HG02610 (cell line): ENCODE results near the gene SIPA1L3.

Source experiments
- ATAC-seq: cut with Tn5 transposase; IDR thresholded peaks from one replicate; pipeline ENCODE4 v1.9.1; 2021; ENCODE audit warnings: mild to moderate bottlenecking, moderate library complexity; ENCODE audit not compliant: unreplicated experiment

SIPA1L3 gene

DNA sequence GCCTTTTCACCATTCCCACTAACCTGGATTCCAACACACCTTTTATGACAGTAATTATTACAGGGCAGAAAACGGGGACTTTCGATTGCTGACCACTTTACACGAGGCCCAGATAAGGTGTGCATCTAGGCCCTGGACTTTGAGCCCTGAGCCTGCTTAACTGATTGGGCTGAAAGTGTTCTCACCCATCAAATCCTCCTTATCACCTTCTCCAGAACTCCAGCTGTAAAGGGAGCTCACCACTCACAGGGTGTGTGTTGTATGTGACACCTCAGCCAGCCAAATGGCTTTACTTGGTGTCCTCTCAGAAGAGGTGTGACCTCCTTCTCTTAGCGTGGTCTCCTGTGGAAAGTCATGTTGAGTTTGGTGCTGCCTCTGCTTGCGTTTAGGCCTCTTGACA is 36.5 kb downstream of the SIPA1L3 start:
- ATAC-seq, result no peak

DNA sequence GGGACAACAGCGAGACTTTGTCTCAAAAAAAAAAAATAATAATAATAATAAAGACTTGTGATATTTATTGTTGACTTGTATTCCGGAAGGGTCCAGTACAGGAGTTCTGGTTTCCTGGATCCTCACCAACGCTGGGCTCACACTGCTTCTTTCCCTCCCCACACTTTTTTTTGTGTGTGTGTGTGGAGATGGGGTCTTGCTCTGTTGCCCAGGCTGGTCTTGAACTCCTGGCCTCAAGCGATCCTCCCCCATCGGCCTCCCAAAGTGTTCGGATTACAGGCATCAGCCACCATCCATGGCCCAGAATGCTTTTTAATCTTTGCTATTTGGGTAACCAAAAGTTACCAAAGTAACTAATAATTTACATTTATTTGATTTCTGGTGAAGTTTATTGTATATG is 39.1 kb downstream of the SIPA1L3 start:
- ATAC-seq, result no peak

DNA sequence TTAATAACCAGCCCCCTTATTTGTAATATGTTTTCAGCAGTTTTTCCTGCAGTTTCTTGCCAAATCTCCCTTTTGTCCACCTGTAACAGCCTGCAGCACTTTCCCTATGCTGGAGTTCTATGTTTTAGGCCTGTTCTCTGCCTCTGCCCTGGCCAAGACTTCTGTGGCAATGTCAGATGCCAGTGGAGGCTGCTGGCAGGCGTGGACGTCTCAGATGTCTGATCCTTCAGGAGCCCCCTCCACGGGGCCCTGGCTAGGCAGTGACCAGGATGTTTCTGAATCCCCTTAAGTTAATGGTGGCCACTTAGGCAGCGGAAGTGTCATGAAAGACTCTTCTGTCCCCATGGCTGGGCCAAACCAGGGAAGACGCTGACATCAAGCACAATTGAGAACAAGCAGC is 40.8 kb downstream of the SIPA1L3 start:
- ATAC-seq, result no peak

DNA sequence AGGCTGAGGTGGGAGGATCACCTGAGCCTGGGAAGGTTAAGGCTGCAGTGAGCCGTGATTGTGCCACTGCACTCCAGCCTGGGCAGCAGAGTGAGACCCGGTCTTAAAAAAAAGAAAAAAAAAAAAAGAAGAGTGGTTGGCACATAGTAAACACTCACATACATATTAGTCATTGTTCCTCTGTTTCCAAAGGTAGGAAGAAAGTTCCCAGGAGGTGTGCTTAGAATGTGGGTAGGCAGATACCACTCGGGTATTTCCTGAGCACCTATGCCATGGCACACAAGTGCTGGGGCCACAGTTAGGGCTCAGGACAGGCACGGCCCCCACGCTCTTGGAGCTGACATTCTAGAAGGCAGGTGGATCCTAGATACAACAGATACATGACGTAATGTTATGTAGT is 41.4 kb downstream of the SIPA1L3 start:
- ATAC-seq, result no peak

DNA sequence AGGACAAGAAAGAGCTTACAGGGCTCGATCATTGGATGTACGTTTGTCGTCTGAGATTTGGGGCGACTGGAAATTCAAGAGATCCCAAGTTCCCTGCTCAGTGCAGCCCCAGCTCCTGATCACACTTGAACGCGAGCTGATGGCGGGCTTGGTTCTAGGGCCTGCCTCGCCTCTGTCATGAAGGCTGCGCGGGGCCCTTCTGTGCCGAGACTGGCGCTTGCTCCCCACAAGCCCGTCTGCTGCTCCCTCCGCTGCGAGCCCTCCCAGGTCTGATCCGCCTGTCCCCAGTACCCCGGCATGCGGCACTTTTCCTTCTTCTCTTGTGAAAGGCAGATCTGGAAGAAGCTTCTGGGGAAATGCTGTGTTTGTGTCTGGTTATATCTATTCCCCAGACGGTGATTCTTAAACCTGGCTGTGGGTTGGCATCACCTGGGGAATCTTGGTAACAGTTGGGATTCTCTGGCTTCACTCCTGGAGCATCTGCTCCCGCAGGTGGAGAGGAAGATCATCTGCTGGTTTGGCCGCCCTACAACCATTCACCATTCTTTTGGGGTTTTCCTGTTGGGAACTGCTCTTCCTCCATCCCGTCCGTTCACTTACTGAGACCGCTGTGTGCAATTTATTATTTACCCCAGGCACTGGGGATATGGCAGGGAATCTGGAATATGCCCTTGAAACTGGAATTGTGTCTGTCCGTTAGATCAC is 43.6 kb downstream of the SIPA1L3 start:
- ATAC-seq, result no peak

DNA sequence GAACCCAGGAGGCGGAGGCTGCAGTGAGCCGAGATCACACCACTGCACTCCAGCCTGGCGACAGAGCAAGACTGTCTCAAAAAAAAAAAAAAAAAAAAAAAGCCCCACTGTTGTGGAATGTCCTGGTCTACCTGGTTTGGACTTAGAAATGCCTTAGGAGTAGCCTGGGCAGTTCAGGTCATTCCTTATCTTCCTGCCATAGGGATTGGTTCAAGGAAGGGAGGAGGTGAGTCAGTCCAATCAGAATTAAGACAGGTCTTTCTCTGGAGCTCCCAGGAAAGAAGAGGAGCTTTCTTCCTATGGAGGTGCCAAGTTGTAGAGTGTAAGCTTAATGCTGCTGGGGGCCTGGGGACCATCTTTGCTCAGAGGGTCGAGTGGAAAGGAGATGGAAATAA is 44.8 kb downstream of the SIPA1L3 start:
- no peak for ATAC-seq

DNA sequence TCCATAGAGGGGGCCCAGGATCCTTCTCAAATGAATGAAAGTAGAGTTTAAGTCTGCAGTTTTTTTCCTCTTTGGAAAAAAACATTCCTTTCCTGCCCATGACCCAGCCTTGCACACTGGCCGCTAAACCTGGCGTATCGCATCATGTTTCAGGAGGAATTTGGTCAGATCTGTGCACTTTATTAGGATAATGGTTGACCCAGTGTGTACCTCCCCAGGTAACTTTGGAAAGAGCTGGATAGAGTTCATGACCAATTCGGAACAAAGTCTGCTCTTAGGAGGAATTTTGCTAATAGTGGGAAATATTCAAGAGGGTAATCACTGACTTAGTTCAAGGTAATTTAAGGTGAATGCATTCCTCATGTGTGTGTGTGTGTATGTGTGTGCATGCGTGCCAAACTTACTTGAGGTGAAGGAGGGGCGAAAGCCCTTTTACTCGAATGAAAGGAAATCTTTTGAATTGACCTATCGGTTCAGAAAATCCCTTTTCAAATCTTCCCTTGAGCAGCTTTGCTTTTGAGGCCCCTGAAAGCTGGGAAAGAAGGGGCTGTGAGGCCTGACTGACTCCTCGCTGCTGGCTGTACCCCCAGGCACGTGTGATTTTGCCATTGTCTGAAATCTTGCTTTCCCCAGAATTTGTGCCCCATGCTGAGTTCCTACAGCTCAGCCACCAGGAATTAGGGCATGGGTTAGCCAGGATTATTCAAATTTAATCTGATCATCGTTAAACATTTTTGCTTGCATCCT is 46.3 kb downstream of the SIPA1L3 start:
- ATAC-seq, result no peak

DNA sequence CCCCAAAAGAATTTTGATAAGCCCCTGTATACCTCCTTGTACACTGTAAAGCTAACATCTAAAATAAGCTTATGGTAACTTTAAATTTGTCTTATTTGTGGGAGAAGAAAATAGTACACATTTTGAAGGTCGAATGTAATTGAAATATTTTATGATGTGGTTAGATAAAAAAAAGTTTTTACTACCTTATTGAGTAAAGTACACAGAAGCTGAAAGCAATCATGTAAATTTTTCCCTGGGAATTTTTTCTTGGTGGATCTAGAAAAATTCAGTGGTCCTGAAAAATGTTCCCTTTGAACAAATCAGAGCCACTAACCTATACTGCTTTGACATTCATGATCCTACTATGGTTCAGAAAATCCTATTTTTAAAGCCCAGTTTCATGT is 46.9 kb downstream of the SIPA1L3 start:
- no peak for ATAC-seq

DNA sequence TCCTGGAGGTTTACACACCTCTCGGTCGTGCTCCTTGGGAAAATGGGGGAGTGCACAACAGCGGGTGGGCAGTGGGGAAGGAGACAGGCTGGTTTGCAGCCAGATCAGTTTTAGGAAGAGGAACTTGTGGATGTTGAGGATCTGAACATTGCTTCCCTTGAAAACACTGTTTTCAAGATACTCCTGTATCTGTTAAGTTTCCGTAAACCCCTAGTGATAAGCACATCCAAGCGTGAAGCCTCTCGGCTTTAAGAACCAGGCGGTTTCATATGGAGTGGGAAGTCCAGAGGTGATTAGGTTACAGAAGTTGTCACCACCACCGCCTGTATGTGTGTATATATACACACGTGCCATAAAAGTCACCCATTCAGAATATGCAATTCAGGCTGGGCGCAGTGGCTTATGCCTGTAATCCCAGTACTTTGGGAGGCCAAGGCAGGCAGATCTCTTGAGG is 47.4 kb downstream of the SIPA1L3 start:
- ATAC-seq, result no peak

DNA sequence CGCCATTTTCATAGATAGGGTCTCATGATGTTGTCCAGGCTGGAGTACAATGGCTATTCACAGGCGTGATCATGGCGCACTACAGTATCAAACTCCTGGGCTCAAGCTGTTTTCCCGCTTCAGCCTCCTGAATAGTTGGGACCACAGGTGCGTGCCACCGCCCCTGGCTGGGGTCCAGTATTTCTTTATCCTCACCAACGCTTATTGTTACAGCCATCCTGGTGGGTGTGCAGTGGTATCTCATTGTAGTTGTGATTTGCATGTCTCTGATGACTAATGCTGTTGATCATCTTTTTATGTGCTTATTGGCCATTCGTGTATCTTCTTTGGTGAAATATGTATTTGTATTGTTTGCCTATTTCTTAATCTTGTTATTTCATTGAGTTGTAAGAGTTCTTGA is 49.0 kb downstream of the SIPA1L3 start:
- ATAC-seq, result no peak

DNA sequence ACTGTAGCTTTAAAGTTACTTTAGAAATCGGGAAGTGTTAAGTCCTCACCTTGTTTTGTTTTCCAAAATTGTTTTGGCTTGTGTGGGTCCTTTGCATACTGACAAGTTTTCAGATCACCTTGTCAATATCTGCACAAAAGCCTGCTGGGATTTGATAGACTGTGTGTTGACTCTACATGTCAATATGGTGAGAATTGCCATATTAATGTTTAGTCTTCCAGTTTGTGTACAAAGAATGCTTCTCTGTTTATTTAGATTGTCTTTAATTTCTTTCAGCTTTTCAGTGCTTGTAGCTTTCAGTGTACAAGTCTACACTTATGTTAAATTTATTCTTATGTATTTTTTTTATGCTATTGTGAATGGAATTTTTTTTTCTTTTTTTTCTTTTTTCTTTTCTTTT is 50.2 kb downstream of the SIPA1L3 start:
- ATAC-seq, result no peak

DNA sequence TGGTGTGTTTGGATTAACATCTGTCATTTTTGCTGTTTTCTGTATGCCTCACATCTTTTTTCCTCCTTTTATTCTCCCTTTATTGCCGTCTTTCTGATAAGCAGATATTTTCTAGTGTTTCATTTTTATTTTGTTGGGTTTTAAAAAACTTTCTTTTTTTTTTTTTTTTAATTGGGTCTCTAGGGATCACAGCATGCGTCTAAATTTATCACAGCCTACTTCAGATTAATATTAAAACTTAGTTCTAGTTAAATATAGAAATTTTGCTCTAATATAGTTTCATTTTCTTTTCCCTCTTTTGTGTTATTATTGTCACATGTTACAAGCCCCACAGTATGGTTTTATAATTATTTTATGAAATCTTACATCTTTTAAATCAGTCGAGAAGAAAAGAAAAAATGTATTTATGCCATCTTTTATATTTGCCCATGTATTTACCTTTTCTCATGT is 52.7 kb downstream of the SIPA1L3 start:
- ATAC-seq, result no peak

DNA sequence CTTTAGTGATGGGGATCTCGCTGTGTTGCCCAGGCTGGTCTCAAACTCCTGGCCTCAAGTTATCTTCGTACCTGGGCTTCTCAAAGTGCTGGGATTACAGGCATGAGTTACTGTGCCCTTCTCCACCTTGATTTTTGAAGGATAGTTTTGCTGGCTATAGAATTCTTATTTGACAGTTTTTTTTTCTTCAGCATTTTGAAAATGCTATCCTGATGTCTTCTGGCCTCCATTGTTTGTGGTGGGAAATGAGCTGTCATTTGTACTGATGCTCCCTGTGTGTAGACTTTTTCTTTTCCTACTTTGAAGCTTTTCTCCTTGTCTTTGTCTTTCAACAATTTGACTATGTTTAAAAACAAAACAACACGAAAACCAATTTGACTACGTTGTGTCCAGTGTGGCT is 54.2 kb downstream of the SIPA1L3 start:
- no peak for ATAC-seq

DNA sequence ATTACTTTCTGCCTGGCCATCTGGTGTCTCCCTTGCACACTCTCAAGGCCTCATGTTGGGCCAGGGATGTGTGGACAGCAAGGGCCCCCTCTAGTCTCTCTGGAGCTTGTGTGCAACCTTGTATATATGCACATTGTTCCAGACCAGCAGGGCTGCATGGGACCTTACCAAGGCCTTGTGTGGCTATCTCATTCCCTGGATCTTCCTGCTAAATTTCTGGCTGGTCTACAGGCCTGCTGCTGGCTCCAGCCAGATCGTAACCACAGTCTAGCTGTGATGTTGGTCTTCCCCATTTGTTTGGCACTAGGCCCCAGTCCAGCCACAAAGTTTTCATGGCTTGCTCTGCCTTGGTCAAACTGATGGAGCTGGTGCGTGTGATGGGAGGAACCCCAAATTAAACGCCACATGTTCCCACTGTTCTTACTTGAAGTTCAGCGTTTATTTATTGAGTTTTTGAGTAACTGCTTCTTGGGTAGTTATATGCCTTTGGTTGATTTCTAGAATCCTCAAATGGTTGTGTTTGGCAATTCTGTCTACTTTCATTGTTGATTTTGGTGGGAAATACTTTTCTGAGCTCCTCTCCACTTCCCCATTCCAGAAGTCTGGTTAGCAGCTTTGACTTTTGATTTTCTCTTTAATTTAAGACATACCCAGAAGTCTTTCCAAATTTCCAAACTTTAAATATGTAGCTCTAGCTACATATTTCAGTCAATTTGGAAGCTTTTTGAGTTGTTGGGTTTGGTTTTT is 56.4 kb downstream of the SIPA1L3 start:
- ATAC-seq, result no peak

DNA sequence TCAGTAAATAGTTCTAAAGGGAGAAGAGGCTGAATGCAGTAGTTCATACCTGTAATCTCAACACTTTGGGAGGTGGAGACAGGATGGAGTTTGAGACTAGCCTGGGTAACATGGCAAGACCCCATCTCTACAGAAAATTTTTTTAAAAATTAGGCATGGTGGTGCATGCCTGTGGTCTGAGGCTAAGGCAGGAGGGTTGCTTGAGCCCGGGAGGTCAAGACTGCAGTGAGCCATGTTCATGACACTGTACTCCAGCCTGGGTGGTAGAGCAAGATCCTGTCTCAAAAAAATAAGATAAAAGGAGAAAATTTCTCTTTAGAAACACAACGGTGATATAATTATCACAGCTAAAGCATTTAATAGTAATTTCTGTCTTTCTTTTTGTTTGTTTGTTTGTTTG is 57.1 kb downstream of the SIPA1L3 start:
- no peak for ATAC-seq

DNA sequence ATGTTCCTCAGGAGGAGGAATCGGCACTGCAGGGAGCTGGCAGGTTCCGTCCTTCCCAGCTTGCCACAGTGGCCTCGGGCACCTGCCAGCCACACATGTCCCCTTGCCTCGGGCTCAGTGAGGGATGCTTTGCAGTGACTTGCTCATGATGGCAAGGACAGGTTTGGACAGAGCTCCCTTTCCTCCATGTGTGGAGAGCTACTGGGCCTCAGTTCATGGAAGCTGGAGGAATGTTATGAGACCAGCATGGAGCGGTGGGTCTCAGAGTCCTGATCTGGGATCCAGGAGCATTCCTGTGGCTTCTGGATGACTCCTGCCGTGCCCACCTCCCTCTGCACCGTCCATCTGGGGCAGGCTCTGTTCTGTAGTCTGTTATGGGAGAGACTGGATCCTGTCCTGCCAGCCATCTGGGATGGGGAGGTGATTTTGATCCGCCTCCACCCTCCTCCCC is 59.2 kb downstream of the SIPA1L3 start:
- no peak for ATAC-seq

DNA sequence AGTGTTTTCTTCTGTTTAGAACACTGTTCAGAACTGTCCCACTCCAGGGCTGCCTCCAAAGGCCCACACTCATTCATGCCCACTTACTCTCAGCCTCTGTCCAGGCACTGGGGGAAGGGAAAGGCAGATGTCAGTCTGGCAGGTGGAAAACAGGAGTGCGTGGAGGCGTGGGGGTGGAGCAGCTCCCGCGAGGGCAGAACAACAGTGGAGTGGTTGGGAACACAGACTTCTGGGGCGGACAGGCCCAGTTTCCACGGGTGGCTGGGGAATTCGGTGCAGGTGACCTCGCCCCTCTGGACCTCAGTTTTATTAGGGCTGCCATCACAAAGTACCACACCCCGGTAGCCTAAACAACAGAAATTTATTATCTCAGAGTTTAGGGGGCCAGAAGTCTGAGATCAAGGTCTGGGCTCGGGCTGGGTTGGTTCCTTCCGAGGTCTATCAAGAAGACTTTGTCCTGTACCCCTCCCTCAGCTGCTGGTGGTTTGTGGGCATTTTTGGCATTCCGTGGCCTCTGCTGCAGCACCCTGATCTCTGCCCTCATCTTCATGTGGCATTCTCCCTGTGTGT is 59.7 kb downstream of the SIPA1L3 start:
- ATAC-seq, result no peak

DNA sequence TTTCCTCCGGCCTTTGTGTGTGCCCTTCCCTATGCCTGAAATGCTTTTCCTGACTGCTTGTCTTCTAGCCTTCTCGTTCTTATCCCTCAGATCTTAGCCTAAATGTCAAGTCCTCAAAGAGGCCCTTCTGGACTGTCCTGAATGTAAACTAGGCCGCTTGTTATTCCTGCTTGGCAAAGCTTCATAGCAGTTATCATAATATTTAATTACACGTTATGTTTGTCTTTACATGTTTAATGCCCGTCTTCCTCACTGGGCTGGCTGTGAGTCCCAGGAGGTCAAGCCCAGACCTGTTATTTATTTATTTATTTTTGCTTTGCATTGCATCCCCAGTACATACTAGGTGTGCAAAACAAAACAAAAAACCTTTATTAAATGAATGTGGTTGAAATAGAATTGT is 62.7 kb downstream of the SIPA1L3 start:
- no peak for ATAC-seq

DNA sequence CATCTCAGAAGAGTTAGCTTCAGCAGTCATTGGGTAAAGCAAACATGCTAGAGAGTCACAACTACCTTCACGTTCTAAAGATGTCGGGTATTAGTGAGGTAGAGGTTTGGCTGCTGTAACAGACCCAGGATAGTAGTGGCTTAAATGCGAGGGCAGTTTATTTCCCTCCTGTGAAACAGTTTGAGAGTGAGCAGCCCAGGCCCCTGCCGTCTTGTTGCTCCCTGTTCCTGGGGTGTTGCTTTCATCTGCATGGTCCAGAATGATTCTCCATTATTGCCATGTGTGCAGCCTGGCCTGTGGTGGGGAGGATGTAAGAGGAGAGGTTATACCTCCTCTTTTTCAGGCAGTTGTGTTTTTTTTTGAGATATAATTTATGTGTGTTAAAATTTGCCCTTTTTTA is 63.7 kb downstream of the SIPA1L3 start:
- no peak for ATAC-seq

DNA sequence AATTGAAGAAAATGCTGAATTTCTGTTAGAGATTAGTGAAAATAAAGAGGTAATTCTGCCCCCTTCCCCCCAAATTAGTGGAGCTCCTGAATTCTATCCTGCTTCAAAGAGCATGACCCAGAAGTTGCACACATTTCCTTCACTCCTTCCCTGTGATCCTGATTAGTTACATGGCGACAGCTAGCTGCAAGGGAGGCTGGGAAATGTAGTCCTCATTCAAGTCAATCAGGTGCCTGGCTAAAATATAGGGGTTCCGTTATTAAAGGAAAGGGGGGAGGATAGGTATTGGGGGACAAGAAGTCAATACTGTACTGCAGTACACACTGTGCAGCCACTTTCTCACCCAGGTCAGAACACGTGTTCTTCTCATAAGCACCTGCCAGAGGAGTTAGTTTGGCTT is 65.8 kb downstream of the SIPA1L3 start:
- ATAC-seq, result no peak

DNA sequence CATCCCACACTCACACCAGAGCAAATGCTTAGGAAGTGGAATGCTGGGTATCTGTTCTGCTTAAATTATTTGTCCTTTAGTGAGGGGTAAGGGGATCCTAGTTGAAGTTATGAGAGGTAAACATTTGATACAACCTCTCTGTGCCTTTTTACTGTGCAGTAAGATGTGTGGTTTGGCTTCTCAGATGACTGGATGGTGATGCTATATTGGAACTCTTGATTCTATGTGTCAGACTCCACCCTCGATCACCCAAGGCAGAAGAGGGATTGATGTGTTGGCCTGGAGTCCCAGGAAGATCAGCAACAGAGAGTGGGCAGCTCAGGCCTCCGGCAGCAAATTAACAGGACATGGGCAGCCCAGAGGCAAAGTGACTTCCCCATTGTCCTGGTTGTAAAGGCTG is 66.7 kb downstream of the SIPA1L3 start:
- ATAC-seq, result no peak
